Measurements from ENCODE around the gene CXCL16. TPM values are rescaled to one million over a fixed set of nuclear protein-coding genes. Genes with fewer than 3 reads are reported as not detected.

Gene CXCL16
- total and polyA plus RNA-seq, 2 of the 13 experiments (the other 11 are each of a cell fraction or from before 2014, with no cell fraction given), result 9.4 to 101 TPM

DNA sequence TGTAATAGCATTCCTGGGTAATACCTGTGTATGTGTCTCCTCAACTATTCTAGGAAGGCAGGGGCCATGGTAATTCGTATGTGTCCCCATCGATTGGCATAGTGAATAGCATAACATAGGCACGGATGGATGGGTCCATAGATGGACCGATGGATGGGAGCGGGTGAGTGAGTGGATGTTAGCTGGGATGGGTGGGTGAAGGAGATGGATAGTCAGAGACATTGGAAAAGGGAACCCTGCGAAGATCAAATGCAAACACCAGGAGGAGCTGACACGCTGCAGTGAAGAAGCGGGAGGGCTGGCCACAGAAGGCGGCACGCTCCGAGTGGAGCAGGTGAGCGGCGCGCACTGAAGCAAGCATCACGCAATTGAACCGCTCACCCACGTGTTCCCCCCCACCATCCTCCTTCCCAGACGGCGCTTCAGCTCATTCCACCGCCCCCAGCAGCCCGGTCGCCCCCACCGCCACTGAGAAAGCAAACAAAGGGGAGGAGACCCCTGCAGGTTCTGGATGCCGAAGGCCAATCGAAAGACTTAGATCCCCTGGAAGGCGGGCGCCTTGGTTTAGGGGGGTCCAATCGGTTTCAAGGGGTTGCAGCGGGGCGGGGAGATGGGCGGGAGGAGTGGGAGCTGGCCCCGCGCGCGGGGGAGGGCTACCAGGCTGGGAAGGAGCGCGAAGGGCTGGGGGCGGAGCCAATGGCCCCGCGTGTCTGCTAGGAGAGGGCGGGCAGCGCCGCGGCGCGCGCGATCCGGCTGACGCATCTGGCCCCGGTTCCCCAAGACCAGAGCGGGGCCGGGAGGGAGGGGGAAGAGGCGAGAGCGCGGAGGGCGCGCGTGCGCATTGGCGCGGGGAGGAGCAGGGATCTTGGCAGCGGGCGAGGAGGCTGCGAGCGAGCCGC lies 29.7 kb downstream of the CXCL16 start, which contains the start of gene ARRB2 (continued):
- TF ChIP-seq, protein P1, sequence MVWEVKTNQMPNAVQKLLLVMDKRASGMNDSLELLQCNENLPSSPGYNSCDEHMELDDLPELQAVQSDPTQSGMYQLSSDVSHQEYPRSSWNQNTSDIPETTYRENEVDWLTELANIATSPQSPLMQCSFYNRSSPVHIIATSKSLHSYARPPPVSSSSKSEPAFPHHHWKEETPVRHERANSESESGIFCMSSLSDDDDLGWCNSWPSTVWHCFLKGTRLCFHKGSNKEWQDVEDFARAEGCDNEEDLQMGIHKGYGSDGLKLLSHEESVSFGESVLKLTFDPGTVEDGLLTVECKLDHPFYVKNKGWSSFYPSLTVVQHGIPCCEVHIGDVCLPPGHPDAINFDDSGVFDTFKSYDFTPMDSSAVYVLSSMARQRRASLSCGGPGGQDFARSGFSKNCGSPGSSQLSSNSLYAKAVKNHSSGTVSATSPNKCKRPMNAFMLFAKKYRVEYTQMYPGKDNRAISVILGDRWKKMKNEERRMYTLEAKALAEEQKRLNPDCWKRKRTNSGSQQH (CRISPR knock-in tag; IDR thresholded peaks at IDR 0.05; ENCODE audit: low read depth), result no peak
- no peak for TF ChIP-seq SMARCC2 (IDR thresholded peaks at IDR 0.05)
- no peak; the same call in 1 of the 2 replicates for TF ChIP-seq ZBTB38 (CRISPR knock-in tag; IDR thresholded peaks at IDR 0.05)
- no peak for TF ChIP-seq FOXA1 (IDR thresholded peaks at IDR 0.05)
- peak; percentile 48; the same call in 1 of the 2 replicates for TF ChIP-seq FOXA1 (CRISPR knock-in tag; IDR thresholded peaks at IDR 0.05)
- no peak for TF ChIP-seq RELA (CRISPR knock-in tag; IDR thresholded peaks at IDR 0.05)
- TF ChIP-seq ETS1 (CRISPR knock-in tag; IDR thresholded peaks at IDR 0.05), result no peak
- TF ChIP-seq, protein P2, sequence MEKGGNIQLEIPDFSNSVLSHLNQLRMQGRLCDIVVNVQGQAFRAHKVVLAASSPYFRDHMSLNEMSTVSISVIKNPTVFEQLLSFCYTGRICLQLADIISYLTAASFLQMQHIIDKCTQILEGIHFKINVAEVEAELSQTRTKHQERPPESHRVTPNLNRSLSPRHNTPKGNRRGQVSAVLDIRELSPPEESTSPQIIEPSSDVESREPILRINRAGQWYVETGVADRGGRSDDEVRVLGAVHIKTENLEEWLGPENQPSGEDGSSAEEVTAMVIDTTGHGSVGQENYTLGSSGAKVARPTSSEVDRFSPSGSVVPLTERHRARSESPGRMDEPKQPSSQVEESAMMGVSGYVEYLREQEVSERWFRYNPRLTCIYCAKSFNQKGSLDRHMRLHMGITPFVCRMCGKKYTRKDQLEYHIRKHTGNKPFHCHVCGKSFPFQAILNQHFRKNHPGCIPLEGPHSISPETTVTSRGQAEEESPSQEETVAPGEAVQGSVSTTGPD (CRISPR knock-in tag; IDR thresholded peaks at IDR 0.05), result no peak
- TF ChIP-seq ZNF564 (CRISPR knock-in tag; IDR thresholded peaks at IDR 0.05), result no peak
- TF ChIP-seq MIER3 (CRISPR knock-in tag; IDR thresholded peaks at IDR 0.05; ENCODE audit: borderline replicate concordance), result no peak
- TF ChIP-seq PLSCR1 (CRISPR knock-in tag; IDR thresholded peaks at IDR 0.05; ENCODE audit: borderline replicate concordance), result no peak
- no peak for TF ChIP-seq JUNB (CRISPR knock-in tag; IDR thresholded peaks at IDR 0.05; ENCODE audit: borderline replicate concordance)
- no peak for TF ChIP-seq ZNF496 (CRISPR knock-in tag; IDR thresholded peaks at IDR 0.05; ENCODE audit: insufficient replicate concordance)
- TF ChIP-seq, protein P3, sequence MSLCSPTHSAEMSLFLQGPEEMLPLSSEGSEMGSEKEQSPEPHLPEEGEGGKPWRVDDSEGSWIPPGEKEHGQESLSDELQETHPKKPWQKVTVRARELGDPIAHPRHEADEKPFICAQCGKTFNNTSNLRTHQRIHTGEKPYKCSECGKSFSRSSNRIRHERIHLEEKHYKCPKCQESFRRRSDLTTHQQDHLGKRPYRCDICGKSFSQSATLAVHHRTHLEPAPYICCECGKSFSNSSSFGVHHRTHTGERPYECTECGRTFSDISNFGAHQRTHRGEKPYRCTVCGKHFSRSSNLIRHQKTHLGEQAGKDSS (CRISPR knock-in tag; IDR thresholded peaks at IDR 0.05; ENCODE audit: borderline replicate concordance, low read depth), result 0 out of 2 replicates have a peak, but pooled peaks have one; percentile 62
- 0 out of 2 replicates have a peak, but pooled peaks have one; percentile 14 for TF ChIP-seq KLF9 (CRISPR knock-in tag; IDR thresholded peaks at IDR 0.05; ENCODE audit: low read depth)
- TF ChIP-seq, protein P4, sequence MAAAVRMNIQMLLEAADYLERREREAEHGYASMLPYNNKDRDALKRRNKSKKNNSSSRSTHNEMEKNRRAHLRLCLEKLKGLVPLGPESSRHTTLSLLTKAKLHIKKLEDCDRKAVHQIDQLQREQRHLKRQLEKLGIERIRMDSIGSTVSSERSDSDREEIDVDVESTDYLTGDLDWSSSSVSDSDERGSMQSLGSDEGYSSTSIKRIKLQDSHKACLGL (CRISPR knock-in tag; IDR thresholded peaks at IDR 0.05), result peak; percentile 38; the same call in 1 of the 2 replicates
- no peak for TF ChIP-seq ZNF720 (CRISPR knock-in tag; IDR thresholded peaks at IDR 0.05)
- TF ChIP-seq SOX6 (IDR thresholded peaks at IDR 0.05), result no peak
- TF ChIP-seq SOX6 (CRISPR knock-in tag; IDR thresholded peaks at IDR 0.05), result peak; percentile 36; the same call in 1 of the 2 replicates
- no peak for TF ChIP-seq NFE2 (CRISPR knock-in tag; IDR thresholded peaks at IDR 0.05)
- 0 out of 2 replicates have a peak, but pooled peaks have one; percentile 48 for TF ChIP-seq ZC3H13 (CRISPR knock-in tag; IDR thresholded peaks at IDR 0.05)
- no peak for TF ChIP-seq ZNF670 (CRISPR knock-in tag; IDR thresholded peaks at IDR 0.05; ENCODE audit: borderline replicate concordance)
- 0 out of 2 replicates have a peak, but pooled peaks have one; percentile 44 for TF ChIP-seq ZFP1 (CRISPR knock-in tag; IDR thresholded peaks at IDR 0.05)
- TF ChIP-seq TSC22D2 (CRISPR knock-in tag; IDR thresholded peaks at IDR 0.05; ENCODE audit: borderline replicate concordance), result no peak
- TF ChIP-seq ZNF253 (CRISPR knock-in tag; IDR thresholded peaks at IDR 0.05; ENCODE audit: borderline replicate concordance), result no peak

All from HepG2 (cell line).